ENCODE results near the gene DNAH17.

Gene DNAH17

GRCh38 chr17:78415821-78416711 is 161.1 kb downstream of the DNAH17 start (continued):
- TF ChIP-seq REST (tag by site-specific recombination; IDR thresholded peaks at IDR 0.05): no peak
- no peak for TF ChIP-seq ZNF19 (tag by site-specific recombination; IDR thresholded peaks at IDR 0.05; ENCODE audit: low read depth)
- TF ChIP-seq KLF7 (tag by site-specific recombination; IDR thresholded peaks at IDR 0.05; ENCODE audit: borderline replicate concordance): no peak

GRCh38 chr17:78414178-78415162 is 162.7 kb downstream of the DNAH17 start:
- Histone ChIP-seq H3K4me1 (ENCODE audit: control insufficient read depth, insufficient read depth, low read length) (no peaks in the 10 kb centered on the region), H3K9me3 (ENCODE audit: control insufficient read depth, insufficient read depth, low read depth, low read length) (no peaks in the 10 kb centered on the region), H3K36me3 (ENCODE audit: control insufficient read depth in 2 of 2, insufficient read depth in 1 of 2, low read length in 2 of 2) (peaks cover 4 to 74% of the 10 kb centered on the region in 2 experiments; a peak in 2 of 3 replicates), H3K4me3 (ENCODE audit: low read depth, low read length) (no peak overlapping the region), H3K27ac (ENCODE audit: extremely low read depth, low read depth, low read length) (no peak overlapping the region)
- TF ChIP-seq ZNF157 (tag by site-specific recombination; IDR thresholded peaks at IDR 0.05): no peak
- TF ChIP-seq ZNF19 (tag by site-specific recombination; IDR thresholded peaks at IDR 0.05; ENCODE audit: low read depth): no peak
- no peak for TF ChIP-seq ZNF121 (tag by site-specific recombination; IDR thresholded peaks at IDR 0.05)
- no peak for TF ChIP-seq ZNF404 (tag by site-specific recombination; IDR thresholded peaks at IDR 0.05)
- TF ChIP-seq ZEB2 (tag by site-specific recombination; IDR thresholded peaks at IDR 0.05): no peak
- POLR2A ChIA-PET: no interaction called here
- CTCF ChIA-PET: interaction anchor here (0.6 to 1.0 kb wide), 2 partner anchors 8 to 311 kb away, joined by 3 to 7 read pairs; no protein-coding TSS in a partner anchor

GRCh38 chr17:78412403-78412802 is 164.8 kb downstream of the DNAH17 start:
- CTCF ChIA-PET: interaction anchor here (0.5 to 3.6 kb wide), 8 partner anchors 9 to 345 kb away, joined by 3 to 29 read pairs (median 5); partner anchors contain the start of gene SOCS3
- Histone ChIP-seq H3K4me1 (ENCODE audit: control insufficient read depth, insufficient read depth, low read length) (peaks cover 10% of the 10 kb centered on the region), H3K9me3 (ENCODE audit: control insufficient read depth, insufficient read depth, low read depth, low read length) (no peaks in the 10 kb centered on the region), H3K27ac (ENCODE audit: extremely low read depth, low read depth, low read length) (no peak overlapping the region), H3K4me3 (ENCODE audit: low read depth, low read length) (no peak overlapping the region), H3K36me3 (ENCODE audit: control insufficient read depth in 2 of 2, insufficient read depth in 1 of 2, low read length in 2 of 2) (peaks cover 0 to 76% of the 10 kb centered on the region in 2 experiments; a peak in 2 of 3 replicates)
- POLR2A ChIA-PET: interaction anchor here (0.5 to 0.7 kb wide), 4 partner anchors 13 to 206 kb away, joined by 3 to 5 read pairs (median 4); no protein-coding TSS in a partner anchor
- TF ChIP-seq KLF16 (tag by site-specific recombination; IDR thresholded peaks at IDR 0.05) (no peak), ZFHX2 (tag by site-specific recombination; conservative IDR thresholded peaks at IDR 0.05) (peak; percentile 36; the same call in 1 of the 2 replicates), CTCF (tag by site-specific recombination; IDR thresholded peaks at IDR 0.05) (peak; percentile 51; the same call in 1 of the 2 replicates), EGR2 (tag by site-specific recombination; IDR thresholded peaks at IDR 0.05; ENCODE audit: low read depth) (peak; percentile 42; the same call in 1 of the 2 replicates), ZNF132 (tag by site-specific recombination; IDR thresholded peaks at IDR 0.05; ENCODE audit: borderline replicate concordance) (no peak), ZNF354C (tag by site-specific recombination; IDR thresholded peaks at IDR 0.05; ENCODE audit: borderline replicate concordance, low read depth) (no peak), PRDM4 (tag by site-specific recombination; IDR thresholded peaks at IDR 0.05) (no peak), ZNF830 (tag by site-specific recombination; IDR thresholded peaks at IDR 0.05; ENCODE audit: low read depth) (no peak), ZNF26 (tag by site-specific recombination; IDR thresholded peaks at IDR 0.05) (no peak), ZNF701 (tag by site-specific recombination; IDR thresholded peaks at IDR 0.05) (no peak), ZNF558 (tag by site-specific recombination; IDR thresholded peaks at IDR 0.05) (no peak), ZBTB17 (tag by site-specific recombination; IDR thresholded peaks at IDR 0.05) (peak; percentile 29)

Data from HEK293 (cell line).